Measurements from ENCODE around the gene PHACTR1. TPM values are rescaled to one million over a fixed set of nuclear protein-coding genes. Genes with fewer than 3 reads are reported as not detected.
"Not testable (repeated sequence)": the region's sequence is repeated elsewhere in the genome, so short reads cannot be mapped to it uniquely, and the experiment has no call there.

Gene PHACTR1
- polyA plus RNA-seq, 3 donors: 1.3 to 3.2 (median 1.6) TPM

GRCh38 chr6:13238640-13239216 lies 522.2 kb downstream of the PHACTR1 start:
- 93 to 98% (median 97%) methylated on average over 7 of the region's 7 CpGs for WGBS, 3 donors
- no peak overlapping the region for H3K27ac ChIP-seq (ENCODE audit: low read depth, low read length)

- 68 to 81% (median 78%) methylated on average over 9 of the region's 9 CpGs for WGBS, 3 donors
- no peak overlapping the region for H3K27ac ChIP-seq (ENCODE audit: low read depth, low read length)
Observed at GRCh38 chr6:13239530-13240455, 523.2 kb downstream of the PHACTR1 start.

GRCh38 chr6:13241364-13241763 lies 524.8 kb downstream of the PHACTR1 start:
- WGBS, 3 donors: 86 to 96% (median 93%) methylated on average over 5 of the region's 5 CpGs
- no peak overlapping the region for H3K27ac ChIP-seq (ENCODE audit: low read depth, low read length)

GRCh38 chr6:13242178-13242577 lies 525.6 kb downstream of the PHACTR1 start:
- 97 to 99% (median 97%) methylated on average over 3 of the region's 3 CpGs for WGBS, 3 donors
- H3K27ac ChIP-seq (ENCODE audit: low read depth, low read length): no peak overlapping the region

- H3K27ac ChIP-seq (ENCODE audit: low read depth, low read length): no peak overlapping the region
- WGBS, 3 donors: 31 to 93% (median 87%) methylated on average over 1 of the region's 1 CpG
Observed at GRCh38 chr6:13242590-13242989, 526.0 kb downstream of the PHACTR1 start.

DNA sequence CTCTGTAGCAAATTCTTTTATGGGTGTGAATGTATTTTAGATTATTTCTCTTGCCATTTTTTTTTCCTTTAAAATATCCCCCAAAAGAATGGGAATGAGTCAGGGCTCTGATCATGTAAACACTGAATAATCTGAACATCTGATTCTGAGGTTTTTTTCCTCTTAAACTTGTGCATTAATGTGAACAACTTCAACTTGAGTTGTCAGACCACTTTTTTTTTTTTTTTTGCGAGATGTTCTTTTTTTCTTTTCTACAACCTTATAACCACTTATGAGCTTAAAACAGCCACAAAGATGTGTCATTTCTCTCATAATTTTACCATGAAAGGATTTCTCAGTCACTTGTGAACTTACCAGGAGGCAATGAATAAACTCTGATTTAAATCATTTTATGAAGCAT lies 526.5 kb downstream of the PHACTR1 start:
- H3K27ac ChIP-seq (ENCODE audit: low read depth, low read length): no peak overlapping the region
- WGBS, 3 donors: 86 to 94% (median 90%) methylated on average over 1 of the region's 1 CpG

DNA sequence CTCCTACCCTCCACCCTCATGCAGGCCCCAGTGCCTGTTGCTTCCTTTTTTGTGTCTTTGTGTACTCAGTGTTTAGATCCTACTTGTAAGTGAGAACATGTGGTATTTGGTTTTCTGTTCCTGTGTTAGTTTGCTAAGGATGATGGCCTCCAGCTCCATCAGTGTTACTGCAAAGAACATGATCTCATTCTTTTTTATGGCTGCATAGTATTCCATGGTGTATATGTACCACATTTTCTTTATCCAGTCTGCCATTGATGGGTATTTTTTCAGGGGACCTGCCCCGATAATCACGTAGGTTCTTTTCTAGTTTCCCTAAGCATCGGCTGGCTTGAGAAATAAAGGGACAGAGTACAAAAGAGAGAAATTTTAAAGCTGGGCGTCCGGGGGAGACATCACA lies 527.2 kb downstream of the PHACTR1 start:
- not testable (repeated sequence) for H3K27ac ChIP-seq (ENCODE audit: low read depth, low read length)

GRCh38 chr6:13247627-13248026 lies 531.1 kb downstream of the PHACTR1 start:
- no peak overlapping the region for H3K27ac ChIP-seq (ENCODE audit: low read depth, low read length)
- WGBS, 3 donors: 77 to 94% (median 91%) methylated on average over 7 of the region's 7 CpGs

More for the DNA sequence above, 527.2 kb downstream of the PHACTR1 start:
- WGBS, 3 donors: 96 to 98% (median 98%) methylated on average over 5 of the region's 5 CpGs

DNA sequence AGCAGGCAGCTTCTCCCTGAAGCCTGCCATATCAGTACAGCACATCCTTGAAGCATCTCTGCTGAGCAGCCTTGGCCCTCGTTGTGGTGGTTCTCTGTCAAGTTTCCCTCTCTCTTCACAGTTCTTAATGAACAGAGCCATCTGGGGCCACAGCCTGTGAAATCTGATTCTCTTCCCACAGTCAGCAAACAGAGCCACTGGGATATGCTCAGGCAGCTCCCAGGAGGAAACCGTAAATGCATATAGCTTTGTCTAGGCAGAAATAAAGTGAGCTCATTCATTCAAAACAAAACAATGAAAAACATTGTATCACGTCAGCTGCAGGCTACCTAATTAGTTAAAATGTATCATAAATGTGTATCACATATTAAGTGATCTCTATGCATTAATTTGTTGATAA lies 531.5 kb downstream of the PHACTR1 start:
- no peak overlapping the region for H3K27ac ChIP-seq (ENCODE audit: low read depth, low read length)
- WGBS, 3 donors: 46 to 77% (median 74%) methylated on average over 3 of the region's 3 CpGs

- no peak overlapping the region for H3K27ac ChIP-seq (ENCODE audit: low read depth, low read length)
- WGBS, 3 donors: 79 to 93% (median 83%) methylated on average over 8 of the region's 8 CpGs
Observed at GRCh38 chr6:13248584-13248985, 532.0 kb downstream of the PHACTR1 start.

DNA sequence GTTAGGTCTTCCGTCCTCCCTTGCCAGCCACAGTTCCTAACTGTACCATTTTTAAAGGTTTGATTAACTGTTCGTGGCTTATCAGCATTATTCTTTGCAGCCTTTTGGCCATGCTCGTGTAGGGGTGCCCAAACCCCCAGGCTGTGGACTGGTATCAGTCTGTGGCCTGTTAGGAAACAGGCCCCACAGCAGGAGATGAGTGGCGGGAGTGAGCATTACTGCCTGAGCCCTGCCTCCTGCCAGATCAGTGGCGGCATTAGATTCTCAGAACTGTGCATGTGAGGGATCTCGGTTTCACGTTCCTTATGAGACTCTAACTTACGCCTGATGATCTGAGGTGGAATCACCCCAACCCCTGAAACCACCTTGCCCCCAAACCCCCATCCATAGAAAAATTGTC lies 532.4 kb downstream of the PHACTR1 start:
- WGBS, 3 donors: 87 to 98% (median 92%) methylated on average over 8 of the region's 8 CpGs

GRCh38 chr6:13249817-13250216 lies 533.2 kb downstream of the PHACTR1 start:
- WGBS, 3 donors: 96 to 100% (median 100%) methylated on average over 1 of the region's 1 CpG
- H3K27ac ChIP-seq (ENCODE audit: low read depth, low read length): no peak overlapping the region

More for the DNA sequence above, 532.4 kb downstream of the PHACTR1 start:
- no peak overlapping the region for H3K27ac ChIP-seq (ENCODE audit: low read depth, low read length)

DNA sequence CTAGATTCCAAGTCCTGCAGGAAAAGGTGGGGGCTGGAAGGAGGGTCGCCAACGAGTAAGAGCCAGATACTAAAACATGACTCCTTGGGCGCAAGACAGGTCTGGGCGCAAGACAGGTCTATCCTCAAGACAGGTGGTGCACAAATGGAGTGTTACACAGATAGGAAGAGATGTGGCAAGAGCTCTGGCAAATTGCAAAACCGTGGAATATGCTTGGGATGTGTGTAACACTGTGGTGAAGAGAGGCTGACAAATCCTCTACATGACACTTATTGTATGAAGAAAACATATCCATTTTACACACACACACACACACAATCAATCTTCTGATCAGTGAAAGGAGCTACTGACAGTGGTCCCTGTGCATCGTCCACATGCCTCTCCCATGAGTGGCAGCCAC lies 534.1 kb downstream of the PHACTR1 start:
- 73 to 92% (median 78%) methylated on average over 6 of the region's 6 CpGs for WGBS, 3 donors
- H3K27ac ChIP-seq (ENCODE audit: low read depth, low read length): no peak overlapping the region

DNA sequence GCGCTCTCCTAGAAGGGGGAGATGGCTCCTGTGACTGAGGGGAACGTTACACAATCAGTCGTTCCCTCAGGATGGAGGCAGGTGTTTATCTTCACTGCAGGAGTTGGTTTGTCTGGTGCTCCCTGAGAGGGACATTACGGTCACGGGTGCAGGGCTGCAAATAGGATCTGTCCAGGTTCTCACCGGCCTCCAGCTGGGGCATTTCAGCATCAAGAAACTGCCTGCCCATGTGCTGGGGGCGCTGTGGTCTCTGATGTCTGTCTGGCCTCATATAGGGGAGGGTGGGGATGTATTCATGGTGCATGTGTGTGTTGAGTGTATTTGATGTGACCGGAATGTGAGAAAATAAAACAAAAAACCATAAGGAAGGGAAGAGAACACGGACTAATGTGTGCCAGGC lies 534.7 kb downstream of the PHACTR1 start:
- H3K27ac ChIP-seq (ENCODE audit: low read depth, low read length): no peak overlapping the region
- WGBS, 3 donors: 79 to 87% (median 86%) methylated on average over 9 of the region's 9 CpGs

DNA sequence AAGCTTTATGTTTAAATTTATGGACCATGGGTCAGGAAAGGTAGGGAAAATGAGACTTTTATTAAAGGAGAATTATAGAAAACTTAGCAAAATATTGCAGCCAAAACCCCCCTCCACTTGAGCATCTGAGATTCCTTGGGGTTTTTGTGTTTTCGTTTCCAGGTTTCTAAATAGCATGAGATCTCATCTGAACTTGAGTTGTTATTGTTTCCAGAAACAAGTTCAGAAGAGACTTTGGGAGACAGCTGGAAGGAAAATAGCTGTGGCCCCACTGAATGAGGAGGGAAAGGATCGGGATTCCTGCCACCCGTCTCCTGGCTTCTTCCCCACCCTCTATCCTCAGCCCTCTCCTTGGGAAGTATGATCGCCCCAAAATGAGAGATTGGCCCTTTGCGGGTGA lies 536.2 kb downstream of the PHACTR1 start:
- WGBS, 3 donors: 86 to 96% (median 90%) methylated on average over 5 of the region's 5 CpGs
- H3K27ac ChIP-seq (ENCODE audit: low read depth, low read length): no peak overlapping the region

DNA sequence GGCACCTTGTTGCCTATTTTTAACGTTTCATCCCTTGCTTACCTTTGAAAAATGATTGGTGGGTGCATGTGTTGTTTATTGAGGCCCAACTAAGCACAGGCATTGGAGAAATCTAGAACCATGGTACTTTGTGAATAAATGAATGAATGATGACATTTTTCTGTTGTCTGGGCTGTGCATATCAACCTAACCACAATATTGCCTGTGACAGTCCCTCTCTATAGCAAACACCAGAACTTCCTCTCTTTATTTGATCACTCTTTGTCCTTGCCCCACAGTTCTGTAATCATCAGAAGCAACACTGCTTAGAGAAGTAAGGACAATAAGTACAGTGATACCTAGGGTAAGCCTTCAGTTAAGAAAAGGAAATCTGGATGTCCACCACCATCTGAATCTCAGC lies 536.7 kb downstream of the PHACTR1 start:
- WGBS, 3 donors: 71 to 87% (median 77%) methylated on average over 1 of the region's 1 CpG
- no peak overlapping the region for H3K27ac ChIP-seq (ENCODE audit: low read depth, low read length)

GRCh38 chr6:13256266-13257001 lies 539.9 kb downstream of the PHACTR1 start:
- WGBS, 3 donors: 70 to 84% (median 76%) methylated on average over 2 of the region's 2 CpGs
- no peak overlapping the region for H3K27ac ChIP-seq (ENCODE audit: low read depth, low read length)

DNA sequence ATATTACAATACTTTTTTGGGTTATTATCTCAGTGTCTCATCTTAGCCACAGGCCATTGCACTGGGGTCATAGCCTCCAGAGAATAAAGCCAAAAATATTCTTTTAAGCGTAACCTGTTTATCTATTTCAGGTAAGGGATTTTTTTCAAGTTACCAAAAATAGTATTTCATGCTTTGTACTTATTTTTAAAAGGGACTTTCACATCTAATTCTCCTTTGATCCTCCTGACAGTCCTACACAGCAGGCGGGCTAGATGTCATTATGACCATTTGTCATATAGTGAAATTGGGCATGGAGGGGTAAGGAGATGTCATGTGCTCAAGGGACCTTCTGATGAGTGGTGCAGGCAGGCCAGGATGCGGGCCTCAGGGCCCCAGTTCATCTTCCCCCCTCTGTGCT lies 542.8 kb downstream of the PHACTR1 start:
- WGBS, 3 donors: 93 to 96% (median 95%) methylated on average over 3 of the region's 3 CpGs
- no peak overlapping the region for H3K27ac ChIP-seq (ENCODE audit: low read depth, low read length)

DNA sequence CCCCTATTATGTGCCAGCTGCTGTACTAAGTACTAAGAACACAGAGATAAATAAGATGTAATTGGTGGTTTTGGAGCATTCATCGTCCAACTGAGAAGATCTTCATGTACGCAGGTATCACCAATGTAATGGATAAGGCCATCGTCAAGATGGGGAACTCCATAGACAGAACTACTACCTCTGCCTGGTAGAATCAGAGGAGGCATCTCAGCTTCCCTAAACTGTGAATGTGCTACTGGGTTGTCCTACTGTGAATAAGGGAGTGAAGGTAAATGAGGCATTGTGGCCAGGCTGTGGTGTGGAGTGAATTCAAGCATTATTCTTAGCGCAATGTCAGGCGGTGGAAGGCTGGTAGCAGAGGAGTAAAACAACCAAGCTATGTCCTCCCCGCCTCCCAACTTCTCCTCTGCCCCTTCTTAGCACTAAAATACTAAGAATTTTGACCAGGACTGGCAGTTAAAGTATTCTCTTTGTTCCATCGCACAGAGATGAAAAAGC lies 543.6 kb downstream of the PHACTR1 start:
- whole genome bisulfite sequencing, 3 donors: 87 to 94% (median 91%) methylated on average over 7 of the region's 7 CpGs
- no peak overlapping the region for H3K27ac ChIP-seq (ENCODE audit: low read depth, low read length)

All from adipose tissue (tissue), 3 donors.